Hematopoietic multipotent progenitor cell treated with erythropoietin and hydrocortisone succinate and interleukin-3 and kit ligand, for 6 days (in vitro differentiated cells): ENCODE data around the gene RBFOX1.

Source experiments
- DNase-seq: peaks from one replicate; pipeline ENCODE4 v3.0.0-alpha.2; 2015

Gene RBFOX1

GRCh38 chr16:7614021-7614795 is 281.6 kb downstream of the RBFOX1 start:
- DNase-seq = no peak

GRCh38 chr16:7615565-7615964 is 282.9 kb downstream of the RBFOX1 start:
- DNase-seq = peak; percentile 1

- DNase-seq = no peak
Measured at GRCh38 chr16:7624871-7625766, 292.5 kb downstream of the RBFOX1 start.

- DNase-seq = no peak
Measured at GRCh38 chr16:7628981-7629380, 296.3 kb downstream of the RBFOX1 start.

- no peak for DNase-seq
Measured at GRCh38 chr16:7629571-7629970, 296.9 kb downstream of the RBFOX1 start.

- no peak for DNase-seq
Measured at GRCh38 chr16:7637446-7637845, 304.8 kb downstream of the RBFOX1 start.

GRCh38 chr16:7638306-7638705 is 305.7 kb downstream of the RBFOX1 start:
- no peak for DNase-seq

GRCh38 chr16:7640334-7640733 is 307.7 kb downstream of the RBFOX1 start:
- no peak for DNase-seq

- DNase-seq = no peak
Measured at GRCh38 chr16:7644176-7644575, 311.5 kb downstream of the RBFOX1 start.

- DNase-seq = no peak
Measured at GRCh38 chr16:7644811-7645210, 312.2 kb downstream of the RBFOX1 start.

- no peak for DNase-seq
Measured at GRCh38 chr16:7646821-7647500, 314.3 kb downstream of the RBFOX1 start.

GRCh38 chr16:7650431-7650830 is 317.8 kb downstream of the RBFOX1 start:
- DNase-seq = no peak

GRCh38 chr16:7651803-7652570 is 319.3 kb downstream of the RBFOX1 start:
- DNase-seq = no peak

GRCh38 chr16:7653746-7654461 is 321.3 kb downstream of the RBFOX1 start:
- no peak for DNase-seq

GRCh38 chr16:7675628-7676027 is 343.0 kb downstream of the RBFOX1 start:
- no peak for DNase-seq

- DNase-seq = no peak
Measured at GRCh38 chr16:7680296-7680695, 347.7 kb downstream of the RBFOX1 start.

GRCh38 chr16:7688811-7689210 is 356.2 kb downstream of the RBFOX1 start:
- DNase-seq = no peak

GRCh38 chr16:7689234-7689633 is 356.6 kb downstream of the RBFOX1 start:
- no peak for DNase-seq

- DNase-seq = no peak
Measured at GRCh38 chr16:7691533-7691932, 358.9 kb downstream of the RBFOX1 start.

GRCh38 chr16:7703672-7704071 is 371.0 kb downstream of the RBFOX1 start:
- DNase-seq = no peak

- DNase-seq = no peak
Measured at GRCh38 chr16:7705885-7706284, 373.2 kb downstream of the RBFOX1 start.

GRCh38 chr16:7709186-7709585 is 376.5 kb downstream of the RBFOX1 start:
- no peak for DNase-seq
